Gastroesophageal sphincter (tissue), 3 donors: ENCODE data around the gene GALNTL6.

Experiments used
- CTCF ChIP-seq, 4 experiments: fragments of 200-600 bp in 2 of 4; fragments of 450-650 bp in 2 of 4; sonication (generic) in 1 of 4; IDR thresholded peaks; one replicate each; pipeline ENCODE4 v1.5.1; 2017 to 2019; ENCODE audit warnings: antibody characterized with exemption in 4 of 4, mild to moderate bottlenecking in 2 of 4, moderate library complexity in 2 of 4
- EP300 ChIP-seq: sonication (generic); formaldehyde crosslinking; IDR thresholded peaks from one replicate; pipeline ENCODE4 v1.6.1; 2017; ENCODE audit warnings: antibody characterized with exemption, mild to moderate bottlenecking
- POLR2A ChIP-seq, 2 donors: fragments of 450-650 bp; IDR thresholded peaks; one replicate each; pipeline ENCODE4 v1.6.1; 2017; ENCODE audit warnings: antibody characterized with exemption in 2 of 2, mild to moderate bottlenecking in 2 of 2, moderate library complexity in 1 of 2
- POLR2AphosphoS5 ChIP-seq: sonication (generic); formaldehyde crosslinking; IDR thresholded peaks from one replicate; pipeline ENCODE4 v1.6.1; 2017; ENCODE audit warnings: antibody characterized with exemption

DNA sequence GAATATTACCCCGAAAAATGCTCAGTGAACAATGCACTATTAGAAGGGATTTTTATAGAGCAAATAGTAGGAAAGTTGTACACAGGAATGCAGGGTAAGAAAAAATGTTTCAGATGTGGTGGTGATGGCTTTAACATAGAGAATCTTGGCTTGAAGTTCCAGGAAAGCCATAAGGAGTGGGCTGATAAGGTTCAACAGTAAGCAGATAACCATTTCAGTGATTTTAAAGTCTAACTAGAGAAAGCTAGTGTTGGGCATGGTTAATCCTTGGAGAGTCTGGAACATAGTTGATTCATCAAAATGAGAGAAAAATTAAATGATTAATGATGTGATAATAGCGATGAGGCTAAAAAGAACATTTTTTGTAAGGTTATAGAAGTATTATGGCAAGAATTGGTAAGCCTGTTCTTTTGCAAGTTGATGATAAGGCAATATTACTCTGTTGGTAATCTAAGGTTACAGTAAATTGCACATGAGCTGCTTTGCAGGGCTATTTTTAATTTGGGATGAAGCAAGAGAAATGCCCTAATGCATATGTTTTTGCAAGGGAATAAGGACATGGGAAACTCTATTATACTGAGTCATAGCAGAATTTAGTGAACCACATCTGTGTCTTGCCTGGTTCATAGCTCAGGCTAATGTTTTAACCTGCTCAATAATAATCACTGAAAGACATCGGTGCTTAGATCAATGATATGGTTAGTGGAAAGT lies 44.3 kb downstream of the GALNTL6 start:
- TF ChIP-seq POLR2A (IDR thresholded peaks at IDR 0.05) (no peak), POLR2AphosphoS5 (no peak), CTCF (IDR thresholded peaks at IDR 0.05) (no peak), EP300 (no peak)
